ENCODE results near the gene STPG4. TPM values are rescaled to one million over a fixed set of nuclear protein-coding genes. Genes with fewer than 3 reads are reported as not detected.

The STPG4 gene
- total RNA-seq, 1 experiment from 2014 or later, result 0.13 TPM

DNA sequence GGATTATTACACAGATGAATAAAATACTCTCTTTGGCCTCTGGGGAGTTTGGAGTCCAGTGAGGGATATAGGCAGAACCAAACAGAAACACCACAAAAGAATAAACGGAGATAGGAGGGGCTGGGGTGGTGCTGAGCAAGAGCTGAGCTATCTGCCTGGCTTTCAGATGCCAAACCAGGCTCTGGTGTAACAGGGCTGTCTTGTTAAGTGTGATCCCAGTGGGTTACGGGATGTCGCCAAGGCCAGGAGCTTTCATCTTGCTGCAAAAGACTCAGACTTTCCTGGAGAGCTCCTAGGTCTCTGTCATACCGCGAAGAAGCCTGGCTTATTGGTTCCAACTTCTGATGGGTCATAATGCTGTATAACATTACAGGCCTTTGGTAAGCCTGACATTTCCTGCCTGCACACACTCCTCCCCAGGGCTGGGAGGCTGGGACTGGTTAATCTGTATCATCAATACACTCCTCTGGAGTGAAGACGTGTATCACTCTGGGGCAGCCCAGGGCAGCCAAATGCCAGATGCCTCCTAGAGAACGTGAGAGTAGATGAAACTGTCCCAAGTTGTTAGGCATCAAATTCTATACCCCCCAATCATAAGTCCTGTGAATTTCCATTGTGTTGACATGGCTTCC is 60.5 kb downstream of the STPG4 start:
- no peak overlapping the region for H3K27ac ChIP-seq (ENCODE audit: insufficient read length, low read depth, low read length)
- H3K9me3 ChIP-seq (ENCODE audit: control insufficient read depth, low read depth, low read length), result no peaks in the 10 kb centered on the region
- no peak overlapping the region for H3K56ac ChIP-seq (ENCODE audit: insufficient read length, low read depth, low read length)
- no peak overlapping the region for H2BK15ac ChIP-seq (ENCODE audit: low read depth, low read length)
- no peaks in the 10 kb centered on the region for H3K9me3 Mint-ChIP-seq
- H2BK12ac ChIP-seq (ENCODE audit: insufficient read length, low read depth, low read length), result no peak overlapping the region
- H3K36me3 Mint-ChIP-seq (ENCODE audit: insufficient read depth in 1 of 3, low read depth in 3 of 3), result no peaks in the 10 kb centered on the region
- peaks cover 4 to 10% of the 10 kb centered on the region in 2 experiments; a peak in 2 of 4 replicates for H3K4me1 Mint-ChIP-seq
- no peak overlapping the region for H3T11ph ChIP-seq (ENCODE audit: low read length)
- no peak overlapping the region for H3K4ac ChIP-seq (ENCODE audit: low read depth, low read length)
- no peak overlapping the region for H2BK120ac ChIP-seq (ENCODE audit: low read depth, low read length, poor library complexity, severe bottlenecking)
- H3K14ac ChIP-seq (ENCODE audit: insufficient read depth, low read length), result no peak overlapping the region
- no CpG with 5 or more reads among the region's 7 CpGs for WGBS (ENCODE audit: extremely low coverage, insufficient read length, low lambda C conversion rate)
- no peak overlapping the region for H2AFZ ChIP-seq (ENCODE audit: low read length)
- peaks cover 1% of the 10 kb centered on the region; the same call in 1 of the 2 replicates for H3K27me3 Mint-ChIP-seq (ENCODE audit: low read depth)
- H3K4me1 ChIP-seq (ENCODE audit: insufficient read depth, low read length), result no peaks in the 10 kb centered on the region
- no peak overlapping the region for H4K91ac ChIP-seq (ENCODE audit: insufficient read length, low read depth, low read length)
- H3K18ac ChIP-seq (ENCODE audit: insufficient read length, low read depth, low read length), result no peak overlapping the region
- no peaks in the 10 kb centered on the region for H3K23me2 ChIP-seq (ENCODE audit: insufficient read length, low read depth, low read length, poor library complexity, severe bottlenecking)
- TF ChIP-seq, protein P1, sequence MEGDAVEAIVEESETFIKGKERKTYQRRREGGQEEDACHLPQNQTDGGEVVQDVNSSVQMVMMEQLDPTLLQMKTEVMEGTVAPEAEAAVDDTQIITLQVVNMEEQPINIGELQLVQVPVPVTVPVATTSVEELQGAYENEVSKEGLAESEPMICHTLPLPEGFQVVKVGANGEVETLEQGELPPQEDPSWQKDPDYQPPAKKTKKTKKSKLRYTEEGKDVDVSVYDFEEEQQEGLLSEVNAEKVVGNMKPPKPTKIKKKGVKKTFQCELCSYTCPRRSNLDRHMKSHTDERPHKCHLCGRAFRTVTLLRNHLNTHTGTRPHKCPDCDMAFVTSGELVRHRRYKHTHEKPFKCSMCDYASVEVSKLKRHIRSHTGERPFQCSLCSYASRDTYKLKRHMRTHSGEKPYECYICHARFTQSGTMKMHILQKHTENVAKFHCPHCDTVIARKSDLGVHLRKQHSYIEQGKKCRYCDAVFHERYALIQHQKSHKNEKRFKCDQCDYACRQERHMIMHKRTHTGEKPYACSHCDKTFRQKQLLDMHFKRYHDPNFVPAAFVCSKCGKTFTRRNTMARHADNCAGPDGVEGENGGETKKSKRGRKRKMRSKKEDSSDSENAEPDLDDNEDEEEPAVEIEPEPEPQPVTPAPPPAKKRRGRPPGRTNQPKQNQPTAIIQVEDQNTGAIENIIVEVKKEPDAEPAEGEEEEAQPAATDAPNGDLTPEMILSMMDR (conservative IDR thresholded peaks at IDR 0.05), result no peak
- H3K4me2 ChIP-seq (ENCODE audit: insufficient read depth, insufficient read length, low read length), result no peak overlapping the region
- H2BK5ac ChIP-seq (ENCODE audit: insufficient read length, low read length), result no peak overlapping the region
- no peaks in the 10 kb centered on the region for H3K79me2 ChIP-seq (ENCODE audit: insufficient read depth, low read length)
- no peaks in the 10 kb centered on the region for H3K79me1 ChIP-seq (ENCODE audit: insufficient read depth, low read depth, low read length, poor library complexity, severe bottlenecking)
- no peak overlapping the region for H4K8ac ChIP-seq (replicated peaks; ENCODE audit: insufficient read length, low read depth, low read length)
- H3K27me3 ChIP-seq (ENCODE audit: insufficient read depth, low read length), result no peaks in the 10 kb centered on the region; the same call in 1 of the 2 replicates
- no peak for DNase-seq
- no peak overlapping the region for H3K27ac Mint-ChIP-seq
- H3K9ac ChIP-seq (ENCODE audit: extremely low read depth, insufficient read length, low read length), result no peak overlapping the region
- H2AK5ac ChIP-seq (ENCODE audit: insufficient read length, low read length), result no peak overlapping the region
- no peaks in the 10 kb centered on the region for H4K20me1 ChIP-seq (ENCODE audit: control insufficient read depth, insufficient read depth, insufficient read length)
- H4K5ac ChIP-seq (ENCODE audit: insufficient read length, low read depth, low read length), result no peak overlapping the region
- no peak overlapping the region for H3K23ac ChIP-seq (ENCODE audit: insufficient read length, low read depth, low read length)
- H2BK20ac ChIP-seq (ENCODE audit: low read depth, low read length, poor library complexity, severe bottlenecking), result no peak overlapping the region
- no peak overlapping the region for H3K4me3 Mint-ChIP-seq
